ENCODE results near the gene RRP1B.
A peak's percentile ranks its signal among the peaks of the same experiment; 100 is the strongest.
"Not testable (repeated sequence)": the region's sequence is repeated elsewhere in the genome, so short reads cannot be mapped to it uniquely, and the experiment has no call there.

RRP1B gene

DNA sequence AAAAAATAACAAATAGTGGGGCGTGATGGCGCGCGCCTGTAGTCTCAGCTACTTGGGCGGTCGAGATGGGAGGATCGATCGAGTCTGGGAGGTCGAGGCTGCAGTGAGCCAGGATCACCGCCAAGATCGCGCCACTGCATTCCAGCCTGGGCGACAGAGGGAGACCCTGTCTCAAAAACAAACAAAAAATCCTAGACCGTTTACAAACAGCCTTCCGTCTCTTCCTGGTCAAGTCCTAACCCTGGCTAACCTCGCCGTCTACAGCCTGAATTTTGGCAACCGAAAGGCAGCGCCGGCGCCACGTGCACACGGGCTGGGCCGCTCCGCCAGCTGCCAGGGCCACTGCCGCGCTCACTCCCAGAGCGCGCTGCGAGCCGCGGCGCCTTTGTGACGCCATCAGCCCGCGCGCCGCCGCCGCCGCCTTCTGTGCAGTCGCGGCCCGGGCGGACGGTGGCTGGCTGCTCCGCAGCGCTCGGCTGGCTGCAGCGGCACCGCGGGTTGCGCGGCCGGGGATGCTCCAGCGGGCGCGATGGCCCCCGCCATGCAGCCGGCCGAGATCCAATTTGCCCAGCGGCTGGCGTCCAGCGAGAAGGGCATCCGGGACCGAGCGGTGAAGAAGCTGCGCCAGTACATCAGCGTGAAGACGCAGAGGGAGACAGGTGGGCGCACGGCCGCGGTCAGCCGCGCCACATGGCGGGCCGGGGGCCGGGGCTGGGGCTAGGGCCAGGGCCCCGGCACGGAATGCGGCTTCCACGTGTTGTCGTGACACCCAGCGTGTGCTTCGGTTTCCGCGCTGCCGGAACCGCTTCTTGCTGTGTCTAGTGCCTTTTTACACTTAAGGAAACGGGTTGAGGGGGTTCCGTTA, at the start of gene RRP1B, which contains the start of gene HSF2BP:
Gene RRP1B (plus strand): TSS at position 425 of the 865 bp plus-strand sequence. CDS start 105 bp downstream, at position 530.
Gene HSF2BP (minus strand): TSS at position 353 of the 865 bp plus-strand sequence. CDS start 1,392 bp downstream, outside the sequence.
- DNase-seq (ENCODE audit: low read depth in 2 of 2): peak; percentile 75

DNA sequence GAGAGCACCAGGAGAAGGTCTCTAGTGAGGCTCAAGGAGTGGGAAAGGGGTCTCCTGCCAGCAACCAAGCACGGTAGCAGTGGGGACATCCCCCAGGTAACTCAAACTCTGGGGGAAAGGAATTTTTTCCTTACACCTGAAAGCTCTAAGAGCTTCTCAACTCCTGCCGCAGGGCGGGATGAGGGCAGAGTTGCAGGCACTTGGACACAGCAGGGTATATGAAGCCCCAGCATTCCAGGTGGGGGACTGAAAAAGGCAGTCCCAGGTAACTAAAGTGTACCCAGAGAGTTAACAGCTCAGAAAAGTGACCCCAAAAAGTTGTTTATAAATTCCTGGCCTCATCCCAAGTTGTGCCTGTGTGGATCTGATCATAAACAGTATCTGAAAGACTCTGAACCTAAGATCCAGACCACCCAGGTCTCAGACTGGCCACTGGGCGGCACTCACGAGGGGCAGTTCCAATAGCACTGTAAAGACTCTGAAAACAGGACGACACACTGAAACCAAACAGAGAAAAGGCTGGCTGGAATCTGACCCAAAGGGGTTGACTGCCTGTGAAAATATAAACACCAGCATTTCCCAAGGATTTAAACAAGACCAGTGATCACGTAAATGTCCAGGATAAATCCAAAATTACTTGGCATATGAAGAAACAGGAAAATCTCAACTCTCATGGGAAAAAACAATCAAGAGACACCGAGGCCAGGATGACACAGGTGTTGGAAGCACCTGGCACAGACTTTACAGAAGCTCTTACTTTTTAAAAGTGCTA, 47.6 kb upstream of the RRP1B start:
- DNase-seq (ENCODE audit: low read depth in 2 of 2): peak; percentile 6 to 9

GRCh38 chr21:43613755-43614638, 45.4 kb upstream of the RRP1B start:
- DNase-seq (ENCODE audit: low read depth in 2 of 2): no peak

GRCh38 chr21:43614839-43615238, 44.5 kb upstream of the RRP1B start:
- no peak for DNase-seq (ENCODE audit: low read depth in 2 of 2)

DNA sequence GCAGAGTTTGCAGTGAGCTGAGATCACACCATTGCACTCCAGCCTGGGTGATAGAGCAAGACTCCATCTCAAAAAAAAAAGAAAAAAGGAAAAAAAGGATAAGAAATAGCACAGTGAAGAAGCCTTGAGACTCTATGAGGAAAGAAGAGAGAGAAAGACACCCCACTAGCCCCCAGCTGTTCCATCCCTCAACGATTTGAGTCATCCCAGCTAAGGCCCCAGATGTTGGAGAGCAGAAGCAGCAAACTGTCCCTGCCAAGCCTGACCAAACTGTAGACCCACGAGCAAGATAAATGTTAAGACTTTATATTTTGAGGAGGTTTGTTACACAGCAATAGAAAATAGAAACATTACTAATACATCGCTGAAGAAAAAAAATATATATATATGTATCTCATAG, 42.5 kb upstream of the RRP1B start:
- not testable (repeated sequence) for DNase-seq (ENCODE audit: low read depth in 2 of 2)

- DNase-seq (ENCODE audit: low read depth in 2 of 2): no peak
Measured at GRCh38 chr21:43618940-43619339, 40.4 kb upstream of the RRP1B start.

DNA sequence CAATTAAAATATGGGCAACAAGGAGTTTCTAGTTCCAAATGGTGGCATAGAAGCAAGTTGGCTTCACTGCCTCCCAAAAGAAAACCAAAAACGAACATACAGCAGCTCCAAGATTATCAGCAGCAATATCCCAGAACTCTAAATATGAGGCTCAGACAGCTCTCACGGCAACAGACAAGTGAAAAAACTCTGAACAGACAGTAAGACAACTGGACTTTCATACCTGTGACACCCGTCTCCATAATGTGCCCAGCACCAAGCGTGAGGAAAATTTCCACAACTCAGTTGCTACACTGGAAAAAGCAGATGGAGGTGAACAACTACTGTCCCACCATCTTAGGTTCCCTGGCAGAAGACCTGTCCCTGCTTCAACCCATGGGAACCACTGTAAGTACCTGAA, 40.0 kb upstream of the RRP1B start:
- no peak for DNase-seq (ENCODE audit: low read depth in 2 of 2)

DNA sequence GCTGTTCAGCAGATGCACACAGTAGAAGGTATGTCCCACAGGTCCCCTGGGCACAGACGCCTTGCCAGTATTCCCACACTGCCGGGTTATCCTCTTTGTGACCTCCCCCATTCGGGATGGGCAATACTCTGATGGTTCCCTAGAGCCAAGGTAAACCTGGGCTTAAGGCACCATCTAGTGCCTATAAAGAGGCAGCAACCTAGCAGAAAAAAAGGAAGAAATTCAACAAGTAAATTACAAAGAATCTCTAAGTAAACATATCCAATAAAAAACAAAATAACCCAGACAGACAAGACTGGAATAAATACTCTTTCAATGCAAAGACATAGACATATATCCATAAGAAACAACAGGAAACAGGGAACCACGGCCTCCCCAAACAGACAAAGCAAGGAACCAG, 39.5 kb upstream of the RRP1B start:
- DNase-seq (ENCODE audit: low read depth in 2 of 2): no peak

DNA sequence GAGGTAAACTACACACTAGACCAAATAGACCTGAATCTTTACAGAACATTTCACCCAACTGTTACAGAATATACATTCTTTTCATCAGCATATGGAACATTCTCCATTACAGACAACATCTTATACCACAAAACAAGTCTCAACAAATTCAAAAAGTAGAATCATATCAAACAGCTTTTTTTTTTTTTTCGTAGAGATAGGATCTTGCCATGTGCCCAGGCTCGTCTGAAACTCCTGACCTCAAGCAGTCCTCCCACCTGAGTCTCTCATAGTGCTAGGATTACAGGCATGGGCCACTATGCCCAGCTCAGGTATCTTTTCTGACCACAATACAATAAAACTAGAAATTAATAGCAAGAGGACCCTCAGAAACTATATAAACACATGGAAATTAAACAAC, 36.6 kb upstream of the RRP1B start:
- no peak for DNase-seq (ENCODE audit: low read depth in 2 of 2)

DNA sequence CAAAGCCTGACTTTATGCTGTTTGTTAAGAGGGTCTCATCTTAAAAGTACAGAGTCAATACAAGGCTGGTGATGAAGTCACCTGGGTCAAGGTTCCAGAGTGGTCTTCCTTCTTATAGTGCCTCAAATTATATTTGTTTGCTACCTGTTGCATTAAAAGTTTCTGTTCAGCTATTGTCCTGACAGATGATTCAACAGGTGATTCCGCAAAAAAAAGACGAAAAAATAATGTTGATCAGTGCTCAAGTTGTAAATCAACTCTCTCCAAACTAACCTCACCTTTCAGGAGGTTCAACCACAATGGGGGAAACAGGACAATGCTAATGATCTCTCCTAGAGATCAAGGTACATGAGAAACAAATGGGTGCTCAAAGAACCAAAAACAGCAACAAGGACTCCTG, 35.8 kb upstream of the RRP1B start:
- no peak for DNase-seq (ENCODE audit: low read depth in 2 of 2)

GRCh38 chr21:43624339-43624738, 35.0 kb upstream of the RRP1B start:
- no peak for DNase-seq (ENCODE audit: low read depth in 2 of 2)

- no peak for DNase-seq (ENCODE audit: low read depth in 2 of 2)
Measured at GRCh38 chr21:43626390-43626789, 33.0 kb upstream of the RRP1B start.

DNA sequence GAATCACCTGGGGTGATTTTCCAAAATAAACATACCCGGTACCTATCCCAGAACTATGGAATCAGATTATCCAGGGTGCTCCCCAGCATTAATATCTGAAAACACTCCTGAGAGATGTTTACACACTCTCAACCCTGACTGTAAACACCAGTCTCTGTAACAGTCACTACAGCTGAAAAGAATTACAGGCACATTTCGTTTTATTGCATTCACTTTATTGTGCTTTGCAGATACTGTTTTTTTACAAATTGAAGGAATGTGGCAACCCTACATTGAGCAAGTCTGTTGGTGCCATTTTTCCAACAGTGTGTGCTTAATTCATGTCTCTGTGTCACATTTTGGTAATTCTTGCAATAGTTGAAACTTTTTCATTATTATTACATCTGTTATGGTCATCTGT, 31.8 kb upstream of the RRP1B start:
- no peak for DNase-seq (ENCODE audit: low read depth in 2 of 2)

DNA sequence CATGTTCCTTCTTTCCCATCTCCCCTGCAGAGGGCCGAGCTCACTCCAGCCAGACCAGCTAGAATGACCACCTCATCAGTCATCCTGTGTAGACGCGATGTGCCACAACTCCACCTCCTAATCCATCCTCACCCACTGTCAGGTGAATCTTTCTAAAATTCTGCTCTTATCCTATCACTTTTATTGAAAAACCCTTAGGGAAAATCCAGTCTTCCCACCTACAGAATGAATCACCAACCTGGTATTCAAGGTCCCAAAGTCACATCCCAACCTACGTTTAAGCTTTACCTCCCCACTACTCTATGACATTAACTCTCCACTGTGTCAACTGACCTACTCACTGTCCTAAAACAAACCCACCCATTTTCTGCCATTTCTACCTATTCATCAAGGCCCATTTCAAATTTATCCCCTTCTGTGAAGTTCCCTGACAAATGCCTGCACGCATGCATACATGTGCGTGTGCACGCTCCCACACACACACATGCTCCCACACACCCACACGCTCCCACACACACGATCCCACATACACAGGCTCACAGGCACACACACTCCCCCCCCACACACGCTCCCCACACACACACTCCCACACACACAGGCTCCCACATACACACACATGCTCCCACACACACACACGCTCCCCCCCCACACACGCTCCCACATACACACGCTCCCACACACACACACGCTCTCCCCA, 27.8 kb upstream of the RRP1B start:
- no peak for DNase-seq (ENCODE audit: low read depth in 2 of 2)

DNA sequence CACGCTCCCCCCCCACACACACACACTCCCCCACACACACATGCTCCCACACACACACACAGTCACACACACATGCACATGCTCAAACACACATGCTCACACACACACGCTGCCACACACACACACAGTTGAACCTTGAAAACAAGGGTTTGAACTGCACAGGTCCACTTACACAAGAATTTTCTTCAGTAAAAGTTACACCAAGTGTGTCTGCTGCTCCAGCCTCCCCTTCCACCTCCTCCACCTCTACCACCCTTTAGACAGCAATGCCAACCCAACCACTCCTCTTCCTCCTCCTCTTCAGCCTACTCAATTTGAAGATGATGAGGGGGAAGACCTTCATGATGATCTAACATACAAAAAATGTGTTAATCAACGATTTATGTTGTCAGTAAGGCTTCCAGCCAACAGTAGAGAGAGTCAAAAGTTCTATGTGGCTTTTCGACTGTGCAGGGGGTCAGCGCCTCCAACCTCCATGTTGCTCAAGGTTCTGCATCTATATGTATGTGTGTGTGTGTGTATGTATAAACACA, 26.9 kb upstream of the RRP1B start:
- no peak for DNase-seq (ENCODE audit: low read depth in 2 of 2)

- no peak for DNase-seq (ENCODE audit: low read depth in 2 of 2)
Measured at GRCh38 chr21:43634618-43635017, 24.7 kb upstream of the RRP1B start.

GRCh38 chr21:43635436-43635835, 23.9 kb upstream of the RRP1B start:
- no peak for DNase-seq (ENCODE audit: low read depth in 2 of 2)

DNA sequence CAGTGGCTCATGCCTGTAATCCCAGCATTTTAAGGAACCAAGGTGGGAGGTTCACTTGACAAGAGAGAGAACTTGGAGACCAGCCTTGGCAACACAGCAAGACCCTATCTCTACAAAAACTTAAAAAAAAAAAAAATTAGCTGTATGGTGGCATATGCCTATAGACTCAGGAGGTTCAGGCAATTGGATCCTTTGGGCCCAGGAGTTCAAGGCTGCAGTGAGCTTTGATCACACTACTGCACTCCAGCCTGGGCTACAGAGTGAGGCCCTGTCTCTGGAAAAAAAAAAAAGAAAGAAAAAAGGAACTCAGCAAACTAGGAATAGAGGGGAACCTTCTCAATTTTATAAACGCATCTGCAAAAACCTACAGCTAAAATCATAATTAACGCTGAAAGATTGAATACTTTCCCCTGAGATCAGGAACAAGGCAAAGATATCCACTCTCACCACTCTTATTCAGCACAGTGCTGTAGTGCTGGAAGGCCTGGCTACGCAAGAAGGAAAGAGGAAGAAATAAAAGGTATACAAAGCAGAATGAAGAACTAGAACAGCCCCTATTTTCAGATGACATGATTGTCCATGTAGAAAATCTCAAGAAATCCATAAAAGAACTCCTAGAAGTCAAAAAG, 21.7 kb upstream of the RRP1B start:
- DNase-seq (ENCODE audit: low read depth in 2 of 2): no peak

DNA sequence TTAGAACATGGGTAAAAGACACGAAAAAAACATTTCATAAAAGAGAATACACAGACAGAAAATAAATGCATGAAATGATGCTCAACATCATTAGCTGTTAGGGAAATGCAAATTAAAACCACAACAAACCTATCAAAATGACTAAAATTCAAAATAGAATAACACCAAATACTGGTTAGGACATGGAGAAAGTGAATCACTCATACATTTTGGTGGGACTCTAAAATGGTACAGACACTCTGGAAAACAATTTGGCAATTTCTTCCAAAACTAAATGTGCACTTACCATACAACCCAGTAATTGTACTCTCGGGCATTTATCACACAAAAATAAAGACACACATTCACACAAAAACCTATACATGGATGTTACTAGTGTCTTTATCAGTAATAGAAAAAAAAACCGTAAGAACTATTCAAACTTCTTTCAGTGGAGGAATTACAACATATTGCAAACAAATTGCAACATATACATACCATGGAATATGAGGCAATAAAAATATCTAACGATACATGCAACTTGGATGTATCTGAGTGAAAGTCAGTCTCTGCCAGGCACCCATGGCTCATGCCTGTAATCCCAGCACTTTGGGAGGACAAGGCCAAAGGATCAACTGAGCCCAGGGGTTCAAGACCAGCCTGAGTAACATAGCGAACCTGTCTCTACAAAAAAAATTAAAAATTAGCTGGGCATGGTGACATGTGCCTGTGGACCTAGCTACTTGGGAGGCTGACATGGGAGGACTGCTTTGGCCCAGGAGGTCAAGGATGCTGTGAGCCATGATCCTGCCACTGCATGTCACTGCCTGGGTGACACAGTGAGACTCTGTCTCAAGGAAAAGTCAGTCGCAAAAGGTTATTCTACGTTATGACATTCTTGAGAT, 19.6 kb upstream of the RRP1B start:
- no peak for DNase-seq (ENCODE audit: low read depth in 2 of 2)

All from stimulated activated CD4-positive, alpha-beta T cell treated with anti-CD3 and anti-CD28 coated beads, Interleukin-4, amount 100 ng/mL, for 48 hours (primary cell).